OCI-M2 (cell line): ENCODE results near the gene MYBPC1.
"Not testable (repeated sequence)": the region's sequence is repeated elsewhere in the genome, so short reads cannot be mapped to it uniquely, and the experiment has no call there.

ENCODE experiments used
- DNase-seq: peaks from one replicate; lab custom pipeline; 2025; ENCODE audit not compliant: unreplicated experiment; lab: John Stamatoyannopoulos, UW

MYBPC1 gene, protein sequence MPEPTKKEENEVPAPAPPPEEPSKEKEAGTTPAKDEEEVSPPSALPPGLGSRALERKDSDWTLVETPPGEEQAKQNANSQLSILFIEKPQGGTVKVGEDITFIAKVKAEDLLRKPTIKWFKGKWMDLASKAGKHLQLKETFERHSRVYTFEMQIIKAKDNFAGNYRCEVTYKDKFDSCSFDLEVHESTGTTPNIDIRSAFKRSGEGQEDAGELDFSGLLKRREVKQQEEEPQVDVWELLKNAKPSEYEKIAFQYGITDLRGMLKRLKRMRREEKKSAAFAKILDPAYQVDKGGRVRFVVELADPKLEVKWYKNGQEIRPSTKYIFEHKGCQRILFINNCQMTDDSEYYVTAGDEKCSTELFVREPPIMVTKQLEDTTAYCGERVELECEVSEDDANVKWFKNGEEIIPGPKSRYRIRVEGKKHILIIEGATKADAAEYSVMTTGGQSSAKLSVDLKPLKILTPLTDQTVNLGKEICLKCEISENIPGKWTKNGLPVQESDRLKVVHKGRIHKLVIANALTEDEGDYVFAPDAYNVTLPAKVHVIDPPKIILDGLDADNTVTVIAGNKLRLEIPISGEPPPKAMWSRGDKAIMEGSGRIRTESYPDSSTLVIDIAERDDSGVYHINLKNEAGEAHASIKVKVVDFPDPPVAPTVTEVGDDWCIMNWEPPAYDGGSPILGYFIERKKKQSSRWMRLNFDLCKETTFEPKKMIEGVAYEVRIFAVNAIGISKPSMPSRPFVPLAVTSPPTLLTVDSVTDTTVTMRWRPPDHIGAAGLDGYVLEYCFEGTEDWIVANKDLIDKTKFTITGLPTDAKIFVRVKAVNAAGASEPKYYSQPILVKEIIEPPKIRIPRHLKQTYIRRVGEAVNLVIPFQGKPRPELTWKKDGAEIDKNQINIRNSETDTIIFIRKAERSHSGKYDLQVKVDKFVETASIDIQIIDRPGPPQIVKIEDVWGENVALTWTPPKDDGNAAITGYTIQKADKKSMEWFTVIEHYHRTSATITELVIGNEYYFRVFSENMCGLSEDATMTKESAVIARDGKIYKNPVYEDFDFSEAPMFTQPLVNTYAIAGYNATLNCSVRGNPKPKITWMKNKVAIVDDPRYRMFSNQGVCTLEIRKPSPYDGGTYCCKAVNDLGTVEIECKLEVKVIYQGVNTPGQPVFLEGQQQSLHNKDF

DNA sequence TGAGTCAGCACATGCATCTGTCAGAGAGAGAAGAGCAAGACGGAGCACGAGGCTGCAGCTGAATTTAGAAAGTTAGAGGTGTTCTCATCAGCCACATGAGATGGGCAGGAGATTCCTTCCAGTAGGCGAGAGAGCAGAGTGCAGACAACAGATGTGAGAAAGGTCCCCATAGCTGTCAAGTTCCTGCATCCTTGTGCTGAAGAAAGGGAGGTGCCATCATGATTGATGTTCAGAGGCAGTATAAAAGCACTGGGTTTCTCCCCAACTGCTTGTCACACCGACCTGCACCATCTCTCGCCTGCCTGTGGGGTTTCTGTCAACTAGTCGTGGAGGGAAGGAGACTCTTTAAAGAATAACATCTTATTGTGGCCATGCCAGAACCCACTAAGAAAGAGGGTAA is at the start of gene MYBPC1:
Gene MYBPC1, plus strand, starts transcription at position 272 of the 400 bp plus-strand sequence. Its CDS starts 100 bp downstream, at position 372.
- DNase-seq = no peak

DNA sequence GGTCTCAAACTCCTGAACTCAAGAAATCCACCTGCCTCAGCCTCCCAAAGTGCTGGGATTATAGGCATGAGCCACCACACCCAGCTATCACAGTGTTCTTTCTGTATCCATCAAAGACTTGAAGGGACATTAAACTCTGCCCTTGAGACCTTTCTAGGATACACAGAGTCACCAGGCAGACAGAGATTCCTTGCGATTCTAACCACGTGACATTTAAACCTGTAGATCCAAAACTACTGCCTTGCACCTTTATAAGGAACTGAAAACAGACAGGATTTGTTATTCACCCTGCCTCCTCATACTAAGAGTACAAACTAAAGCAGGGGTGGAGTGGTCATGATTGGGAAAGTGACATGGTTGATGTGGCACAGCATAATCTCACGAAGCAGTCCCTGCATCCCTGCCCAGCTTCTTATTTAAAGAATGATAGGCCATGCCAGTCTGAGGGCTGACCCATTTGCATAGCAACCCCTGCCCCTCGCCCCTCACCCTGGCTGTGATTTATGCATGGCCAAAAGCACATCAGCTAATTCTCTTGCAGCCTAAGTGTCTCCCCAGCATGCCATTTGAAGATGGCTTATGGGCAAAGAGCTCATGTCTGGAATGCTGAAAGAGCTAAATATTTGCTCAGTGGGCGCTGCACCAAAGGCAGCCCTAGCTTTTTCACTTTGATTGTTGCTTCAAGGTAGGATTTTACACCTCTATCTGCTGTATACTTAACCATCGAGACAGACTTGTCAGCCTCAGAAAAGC is 43.2 kb upstream of the MYBPC1 start:
- no peak for DNase-seq

DNA sequence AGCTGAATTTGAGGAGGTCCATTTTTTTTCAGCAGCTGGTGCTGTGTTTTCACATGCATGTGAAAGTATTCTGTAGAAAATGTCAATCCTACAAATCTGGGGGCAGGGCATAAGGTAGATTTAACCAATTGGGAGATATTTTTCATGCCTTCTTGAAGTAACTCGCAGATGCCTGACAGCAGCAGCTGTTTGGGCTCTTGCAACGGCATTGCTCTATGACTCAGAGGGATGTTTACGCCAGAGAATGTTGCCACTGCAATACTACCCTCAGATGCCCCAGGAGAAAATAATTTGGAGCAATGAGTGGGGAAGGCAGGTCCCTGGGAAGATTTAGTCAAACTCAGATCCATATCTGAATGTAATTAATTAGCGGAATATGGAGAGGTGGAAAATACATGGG is 42.5 kb upstream of the MYBPC1 start:
- DNase-seq = no peak

DNA sequence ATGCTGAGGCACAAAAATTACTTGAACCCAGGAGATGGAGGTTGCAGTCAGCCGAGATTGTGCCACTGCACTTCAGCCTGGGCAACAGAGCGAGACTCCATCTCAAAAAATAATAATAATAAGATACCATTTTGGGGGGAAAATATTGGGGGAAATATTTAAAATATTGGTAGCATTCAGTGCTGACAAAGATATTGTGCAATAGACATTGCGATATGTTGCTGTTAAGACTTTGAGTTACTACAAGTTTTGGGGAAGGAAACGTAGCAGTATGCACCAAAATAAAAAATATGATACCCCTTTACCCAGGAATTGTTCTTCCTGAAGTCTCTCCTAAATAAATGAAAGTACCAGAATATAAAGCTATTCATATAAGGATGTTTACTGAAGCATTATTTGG is 37.7 kb upstream of the MYBPC1 start:
- no peak for DNase-seq

DNA sequence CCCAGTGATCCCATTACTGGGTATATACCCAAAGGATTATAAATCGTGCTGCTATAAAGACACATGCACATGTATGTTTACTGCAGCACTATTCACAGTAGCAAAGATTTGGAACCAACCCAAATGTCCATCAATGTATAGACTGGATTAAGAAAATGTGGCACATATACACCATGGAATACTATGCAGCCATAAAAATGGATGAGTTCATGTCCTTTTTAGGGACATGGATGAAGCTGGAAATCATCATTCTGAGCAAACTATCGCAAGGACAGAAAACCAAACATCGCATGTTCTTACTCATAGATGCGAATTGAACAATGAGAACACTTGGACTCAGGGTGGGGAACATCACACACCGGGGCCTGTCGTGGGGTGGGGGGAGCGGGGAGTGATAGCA is 36.0 kb upstream of the MYBPC1 start:
- not testable (repeated sequence) for DNase-seq

DNA sequence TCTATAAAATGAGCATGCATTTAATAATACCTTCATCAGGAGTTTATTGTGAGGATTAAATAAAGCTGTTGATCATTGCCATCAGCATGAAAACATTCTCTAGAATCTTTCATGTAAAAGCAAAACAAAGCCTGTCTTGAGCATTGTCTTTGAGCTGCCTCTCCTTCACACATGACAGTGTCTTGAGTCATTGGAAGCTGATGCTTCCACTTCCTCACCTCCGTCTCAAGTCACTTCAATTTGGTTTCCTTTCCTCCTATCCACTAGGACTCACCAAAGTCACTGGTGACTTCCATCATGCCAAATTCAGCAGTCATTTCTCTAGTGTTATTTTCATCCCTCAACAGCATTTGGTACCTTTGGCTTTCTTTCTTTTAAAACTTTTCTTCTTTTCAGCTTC is 31.6 kb upstream of the MYBPC1 start:
- DNase-seq = no peak

DNA sequence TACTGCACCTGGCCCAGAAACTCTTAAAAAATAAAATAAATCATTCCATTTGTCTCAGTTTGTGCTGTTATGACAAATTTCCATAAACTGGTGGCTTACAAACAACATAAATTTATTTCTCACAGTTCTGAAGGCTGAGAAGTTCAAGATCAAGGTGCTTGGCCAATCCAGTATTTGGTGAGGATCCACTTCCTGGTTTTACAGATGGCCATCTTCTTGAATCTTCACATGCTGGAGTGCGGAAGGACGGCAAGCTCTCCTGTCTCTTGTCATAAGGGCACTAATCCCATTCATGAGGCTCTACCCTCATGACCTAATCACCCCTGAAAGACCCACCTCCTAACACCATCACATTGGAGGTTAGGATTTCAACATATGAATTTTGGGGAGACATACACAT is 29.9 kb upstream of the MYBPC1 start:
- DNase-seq = no peak

DNA sequence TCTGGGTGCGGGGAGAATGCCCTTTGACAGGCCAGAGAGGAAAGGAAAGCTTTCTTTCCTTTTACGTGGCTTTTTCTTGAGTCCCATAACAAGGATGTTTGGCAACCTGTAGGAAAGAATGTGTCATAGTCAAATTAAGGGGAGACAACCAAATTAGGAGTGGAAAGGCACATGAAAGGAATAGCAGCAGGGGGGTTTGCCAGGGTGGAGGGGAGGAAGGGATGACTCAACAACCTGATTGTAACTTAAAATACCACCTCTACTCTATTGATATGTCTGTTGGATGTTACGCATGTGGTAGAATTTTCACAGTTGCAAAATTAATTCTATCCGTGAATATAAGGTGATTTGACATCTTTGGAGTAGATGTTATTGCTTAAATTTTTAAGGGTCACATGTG is 28.5 kb upstream of the MYBPC1 start:
- DNase-seq = no peak

DNA sequence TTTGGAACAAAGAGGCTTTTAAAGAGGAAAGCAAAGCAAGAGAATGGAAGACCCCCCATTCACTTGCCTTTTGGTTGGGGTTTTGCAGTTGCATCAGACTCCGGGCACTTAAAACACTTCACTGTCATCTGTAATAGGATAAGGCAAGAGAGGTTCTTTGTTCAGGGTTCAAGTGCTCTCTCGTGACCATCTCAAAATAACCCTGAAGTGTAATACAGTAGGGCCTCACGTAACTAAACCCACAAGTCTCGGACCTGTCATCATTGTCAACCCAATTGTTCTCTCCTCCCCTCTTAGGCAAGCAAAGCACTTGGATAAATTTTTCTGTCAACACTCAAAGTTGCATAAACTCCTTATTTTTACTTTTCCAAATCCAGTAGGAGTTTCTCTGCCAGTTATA is 26.9 kb upstream of the MYBPC1 start:
- no peak for DNase-seq

DNA sequence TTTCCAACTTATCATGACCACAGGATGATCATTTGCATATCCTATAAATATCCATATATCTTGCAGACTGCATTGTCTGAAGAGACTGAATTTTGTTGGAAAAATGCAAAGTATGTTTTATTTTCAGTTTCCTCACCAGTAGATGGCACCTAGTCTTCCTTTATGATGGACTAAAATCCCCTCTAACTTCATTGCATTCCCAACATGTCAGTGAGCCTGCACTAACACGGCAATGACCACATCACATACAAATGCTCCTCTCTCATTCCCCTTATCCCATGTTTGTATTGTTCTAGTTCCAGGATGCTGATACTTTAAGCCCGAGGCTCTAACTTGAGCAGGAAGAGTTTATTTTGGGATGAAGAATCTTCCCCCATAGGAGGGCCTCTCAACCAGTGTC is 24.7 kb upstream of the MYBPC1 start:
- no peak for DNase-seq

DNA sequence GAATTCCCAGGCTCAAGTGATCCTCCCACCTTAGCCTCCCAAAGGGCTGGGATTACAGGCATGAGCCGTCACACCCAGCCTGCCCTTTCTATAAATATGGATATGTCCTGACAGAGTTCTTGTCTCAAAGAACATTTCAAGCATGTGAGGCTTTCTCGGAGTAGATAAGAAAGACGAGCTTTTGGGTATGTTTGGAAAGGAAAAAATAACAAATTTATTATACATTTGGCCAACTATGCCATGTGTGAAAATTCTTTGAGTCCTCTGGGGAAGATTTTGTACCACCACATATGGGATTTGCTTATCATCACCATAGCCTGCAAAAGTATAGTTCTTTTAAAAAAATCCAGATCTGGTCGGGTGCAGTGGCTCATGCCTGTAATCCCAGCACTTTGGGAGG is 23.7 kb upstream of the MYBPC1 start:
- no peak for DNase-seq

DNA sequence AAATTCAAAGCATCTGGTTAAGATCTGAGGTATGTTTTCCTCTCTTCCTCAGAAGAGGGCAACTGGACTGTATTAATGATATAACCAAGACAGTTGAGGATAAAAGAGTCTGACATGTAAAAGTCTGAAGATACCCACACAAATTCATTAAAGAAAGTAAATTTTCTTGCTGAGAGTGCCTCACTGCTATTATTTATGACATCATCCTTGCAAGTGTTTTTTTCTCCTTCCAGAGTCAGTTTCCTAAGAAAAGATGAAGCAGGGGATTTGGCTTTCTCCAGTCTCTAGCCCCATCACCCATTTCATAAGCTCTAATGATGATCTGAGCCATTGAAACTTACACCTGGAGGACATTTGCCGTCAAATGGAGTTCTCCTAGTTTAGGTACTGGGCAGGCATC is 21.0 kb upstream of the MYBPC1 start:
- DNase-seq = no peak

DNA sequence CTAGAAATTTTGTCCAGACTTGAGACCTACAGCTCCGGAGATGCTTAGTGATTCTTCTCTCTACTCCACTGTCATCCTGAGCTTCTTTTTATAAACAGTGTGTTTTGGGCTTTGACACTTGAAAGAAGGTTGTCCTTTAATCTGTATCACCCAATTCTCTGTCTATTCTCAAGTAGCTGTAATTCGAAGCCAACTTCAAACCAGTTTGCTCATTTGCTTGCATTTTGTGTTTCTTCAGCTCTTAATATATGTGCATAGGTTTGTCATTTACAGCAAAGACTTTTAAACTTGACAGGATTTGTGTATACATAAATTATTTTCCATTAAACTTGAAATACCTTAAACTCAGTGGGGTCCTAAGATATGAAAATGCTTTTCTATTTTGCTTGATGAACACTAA is 16.4 kb upstream of the MYBPC1 start:
- DNase-seq = no peak

DNA sequence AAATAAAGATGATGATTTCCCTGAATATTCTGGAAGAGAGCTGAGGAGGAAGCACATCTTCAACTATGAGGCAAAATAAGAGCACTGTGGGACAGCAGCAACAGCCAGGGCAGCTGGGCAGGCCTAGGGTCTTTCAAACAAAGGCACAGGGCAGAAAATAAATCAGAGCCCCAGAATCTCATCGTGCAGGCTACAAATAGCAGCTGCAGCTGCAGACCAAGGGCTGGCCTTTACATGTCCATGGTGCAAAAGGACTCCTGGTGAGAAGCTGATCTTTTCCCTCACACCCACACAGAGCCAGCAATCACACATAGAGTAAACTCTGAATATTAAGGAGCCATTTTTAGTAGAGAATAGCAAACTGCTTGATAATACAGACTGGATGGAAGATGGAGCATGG is 13.6 kb upstream of the MYBPC1 start:
- DNase-seq = no peak

DNA sequence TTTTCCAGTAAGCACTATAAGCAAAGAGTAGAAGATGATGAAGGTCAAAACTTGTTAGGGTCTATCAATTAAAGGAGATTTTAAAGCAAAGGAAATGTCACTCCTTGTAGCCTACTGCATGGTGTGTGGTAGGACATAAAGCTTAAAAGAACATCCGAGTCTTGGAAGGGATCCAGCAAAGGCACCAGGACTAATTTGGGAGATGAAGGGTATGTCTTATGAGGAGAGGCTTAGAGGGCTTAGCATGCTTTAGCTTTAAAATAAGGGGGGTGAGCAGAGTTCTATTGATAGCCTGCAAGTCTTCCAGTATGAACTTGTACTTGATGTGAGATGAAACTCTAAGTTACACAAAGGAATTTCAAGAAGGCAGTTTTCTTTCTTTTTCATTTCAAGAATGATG is 11.8 kb upstream of the MYBPC1 start:
- no peak for DNase-seq

DNA sequence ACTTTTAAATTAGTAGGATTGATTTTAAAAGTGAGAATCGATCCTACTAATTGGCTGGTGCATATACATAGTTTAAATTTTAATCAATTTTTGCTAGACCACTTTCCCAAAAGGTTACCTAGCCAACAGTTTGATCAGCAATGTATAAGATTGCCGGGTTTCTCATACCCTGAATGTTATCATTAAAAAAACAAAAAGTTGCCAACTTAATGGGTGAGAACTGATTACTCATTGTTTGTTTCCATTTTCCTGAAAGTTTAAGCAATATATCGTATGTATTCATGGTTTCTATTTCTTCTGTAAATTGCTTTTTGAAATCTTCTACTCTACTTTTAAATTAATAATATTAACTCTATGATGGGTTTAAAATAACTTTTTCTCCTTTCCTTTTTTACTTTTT is 4.4 kb upstream of the MYBPC1 start:
- no peak for DNase-seq

DNA sequence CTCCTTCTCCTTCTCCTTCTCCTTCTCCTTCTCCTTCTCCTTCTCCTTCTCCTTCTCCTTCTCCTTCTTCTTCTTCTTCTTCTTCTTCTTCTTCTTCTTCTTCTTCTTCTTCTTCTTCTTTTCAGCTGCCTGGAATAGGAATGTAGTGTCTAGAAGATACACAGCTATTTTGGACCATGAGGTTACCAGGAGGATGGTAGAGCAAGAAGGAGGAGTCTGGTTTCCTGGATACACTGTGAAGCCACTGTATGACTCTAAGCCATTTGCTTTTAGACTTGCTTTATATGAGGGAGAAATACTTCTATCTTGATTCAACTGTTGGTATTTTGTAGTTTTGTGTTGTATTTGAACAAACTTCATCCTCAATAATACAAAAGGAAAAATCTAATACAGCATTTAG is 3.0 kb upstream of the MYBPC1 start:
- DNase-seq = no peak

DNA sequence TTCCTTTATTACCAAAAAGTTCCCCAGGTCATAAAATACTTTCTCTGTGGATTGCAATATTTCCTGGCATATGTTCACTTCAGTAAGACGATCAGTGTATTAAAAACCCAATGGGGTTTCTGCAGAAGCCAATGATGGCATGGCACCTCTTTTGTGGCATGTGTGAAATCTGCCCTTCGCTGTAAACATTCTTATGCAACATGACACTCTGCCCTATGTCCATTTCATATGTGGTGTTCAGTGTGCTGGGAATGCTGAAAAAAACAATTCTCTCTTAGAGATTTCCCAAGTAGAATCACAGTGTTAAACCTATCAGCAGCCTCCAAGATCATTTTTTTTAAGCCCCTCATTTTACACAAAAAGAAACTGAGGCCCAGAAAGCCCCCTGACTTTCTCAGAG is 2.3 kb upstream of the MYBPC1 start:
- DNase-seq = no peak

DNA sequence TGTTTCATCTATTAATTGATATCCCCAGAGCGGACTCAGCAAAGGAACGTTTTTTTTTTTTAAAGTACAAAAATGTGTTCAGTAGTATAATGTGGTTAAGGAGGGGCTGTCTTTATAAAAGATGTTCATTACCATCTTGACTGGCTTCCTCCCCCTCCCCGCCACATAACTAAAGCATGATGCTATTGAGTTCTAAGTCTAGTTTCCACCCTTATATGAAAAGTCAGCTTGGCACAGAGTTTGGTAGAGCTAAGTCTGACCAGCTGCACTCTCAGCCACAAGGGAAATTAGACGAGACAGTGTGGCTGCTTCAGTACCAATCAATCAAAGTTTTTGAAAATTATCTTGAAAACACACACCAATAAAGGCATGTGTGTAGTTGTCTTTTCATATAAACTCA is 1.9 kb upstream of the MYBPC1 start:
- no peak for DNase-seq

DNA sequence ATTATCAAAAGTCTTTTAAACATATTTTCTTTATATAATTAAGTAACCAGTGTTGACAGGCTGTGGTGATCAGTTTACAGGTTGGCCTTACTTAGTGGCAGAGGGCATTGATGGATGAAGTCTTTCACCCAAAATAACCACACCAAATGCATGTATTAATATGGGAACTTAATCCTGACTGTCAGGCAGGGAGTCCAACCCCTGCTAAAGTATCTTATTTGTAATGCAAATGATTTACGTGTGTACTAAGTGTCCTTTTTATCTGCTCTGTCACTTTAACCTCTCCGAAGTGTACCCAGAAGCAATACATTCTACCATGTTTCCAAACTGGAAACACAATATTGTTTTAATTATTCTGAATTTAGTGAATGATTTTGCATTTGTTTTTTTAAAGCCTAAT is 1.4 kb downstream of the MYBPC1 start:
- DNase-seq = no peak

DNA sequence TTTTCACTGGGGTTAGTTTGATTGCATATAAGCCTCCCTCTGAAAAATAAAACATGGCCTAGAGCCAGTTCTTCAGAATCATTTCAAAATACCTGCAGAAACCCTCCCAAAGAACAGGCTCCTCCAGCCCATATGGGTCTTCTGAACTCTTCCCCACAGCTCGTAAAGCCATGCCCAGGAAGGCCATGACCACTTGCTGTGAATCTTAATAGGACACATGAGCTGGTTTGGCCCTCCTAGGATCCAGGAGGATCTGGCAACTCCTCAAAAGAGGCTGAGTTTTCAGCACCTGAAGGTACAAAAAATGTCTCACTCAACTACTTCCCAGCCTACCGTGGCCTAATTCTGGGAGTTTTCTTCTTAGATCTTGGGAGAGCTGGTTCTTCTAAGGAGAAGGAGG is 2.4 kb downstream of the MYBPC1 start:
- no peak for DNase-seq
